ENCODE measurements around the gene PRKCE. TPM values are rescaled to one million over a fixed set of nuclear protein-coding genes. Genes with fewer than 3 reads are reported as not detected.

The PRKCE gene
- total RNA-seq, 4 donors from 2014 or later = 5.9 to 21.2 (median 18.5) TPM

- H3K4me1 ChIP-seq = peaks cover 5 to 65% (median 18%) of the 10 kb centered on the region in 3 donors
- no peak overlapping the region for H3K4me3 ChIP-seq
- peak; percentile 15 for ATAC-seq
- H3K36me3 ChIP-seq = no peaks in the 10 kb centered on the region
- peak overlapping the region; percentile 54 to 70 (median 66) for H3K27ac ChIP-seq
- peak in 2 of 4 experiments; percentile 8 to 30 for TF ChIP-seq CTCF (IDR thresholded peaks at IDR 0.05)
- no peak for TF ChIP-seq POLR2A (IDR thresholded peaks at IDR 0.05)
- no peaks in the 10 kb centered on the region for H3K9me3 ChIP-seq
- H3K27me3 ChIP-seq = no peaks in the 10 kb centered on the region
- WGBS, 2 donors (ENCODE audit: low coverage in 1 of 2) = 43 to 67% methylated on average over 1 of the region's 1 CpG
These were observed 37.1 kb upstream of the PRKCE start for GRCh38 chr2:45614330-45614729.

GRCh38 chr2:45614871-45615415 lies 36.5 kb upstream of the PRKCE start:
- no peaks in the 10 kb centered on the region for H3K9me3 ChIP-seq
- peak overlapping the region; percentile 54 to 70 (median 66) for H3K27ac ChIP-seq
- no peak for TF ChIP-seq POLR2AphosphoS5 (IDR thresholded peaks at IDR 0.05)
- TF ChIP-seq EP300 (IDR thresholded peaks at IDR 0.05) = no peak
- no peaks in the 10 kb centered on the region for H3K36me3 ChIP-seq
- H3K4me1 ChIP-seq = peaks cover 5 to 58% (median 15%) of the 10 kb centered on the region in 3 donors
- no peak for ATAC-seq
- H3K27me3 ChIP-seq = no peaks in the 10 kb centered on the region
- 60 to 73% methylated on average over 3 of the region's 3 CpGs for WGBS, 2 donors (ENCODE audit: low coverage in 1 of 2)
- no peak overlapping the region for H3K4me3 ChIP-seq

GRCh38 chr2:45616658-45617411 lies 34.6 kb upstream of the PRKCE start:
- no peak for ATAC-seq
- H3K4me1 ChIP-seq = peaks cover 3 to 47% (median 9%) of the 10 kb centered on the region in 3 donors
- WGBS, 2 donors (ENCODE audit: low coverage in 1 of 2) = 15 to 51% methylated on average over 2 to 4 of the region's 4 CpGs

GRCh38 chr2:45617496-45617895 lies 34.0 kb upstream of the PRKCE start:
- no peaks in the 10 kb centered on the region for H3K27me3 ChIP-seq
- no peak for ATAC-seq
- no peaks in the 10 kb centered on the region for H3K36me3 ChIP-seq
- no peak overlapping the region for H3K4me3 ChIP-seq
- no peak overlapping the region for H3K27ac ChIP-seq
- H3K4me1 ChIP-seq = peaks cover 0 to 40% (median 5%) of the 10 kb centered on the region in 3 donors
- no peak for TF ChIP-seq POLR2AphosphoS5 (IDR thresholded peaks at IDR 0.05)
- no peak for TF ChIP-seq EP300 (IDR thresholded peaks at IDR 0.05)
- WGBS, 2 donors (ENCODE audit: low coverage in 1 of 2) = 7 to 15% methylated on average over 2 of the region's 2 CpGs
- H3K9me3 ChIP-seq = no peaks in the 10 kb centered on the region

More at GRCh38 chr2:45616658-45617411, 34.6 kb upstream of the PRKCE start:
- H3K9me3 ChIP-seq = no peaks in the 10 kb centered on the region
- H3K27ac ChIP-seq = no peak overlapping the region
- H3K4me3 ChIP-seq = no peak overlapping the region
- H3K27me3 ChIP-seq = no peaks in the 10 kb centered on the region
- no peak for TF ChIP-seq POLR2A (IDR thresholded peaks at IDR 0.05)
- no peak for TF ChIP-seq EP300 (IDR thresholded peaks at IDR 0.05)
- no peak for TF ChIP-seq CTCF (IDR thresholded peaks at IDR 0.05)
- H3K36me3 ChIP-seq = no peaks in the 10 kb centered on the region

- Histone ChIP-seq H3K4me3 (no peak overlapping the region), H3K27ac (no peak overlapping the region), H3K27me3 (no peaks in the 10 kb centered on the region), H3K36me3 (no peaks in the 10 kb centered on the region), H3K4me1 (peaks cover 0 to 20% (median 0%) of the 10 kb centered on the region in 3 donors), H3K9me3 (no peaks in the 10 kb centered on the region)
- no peak for TF ChIP-seq POLR2A (IDR thresholded peaks at IDR 0.05)
- TF ChIP-seq POLR2AphosphoS5 (IDR thresholded peaks at IDR 0.05) = no peak
- no peak for TF ChIP-seq CTCF (IDR thresholded peaks at IDR 0.05)
- no peak for TF ChIP-seq EP300 (IDR thresholded peaks at IDR 0.05)
- ATAC-seq = no peak
- WGBS, 2 donors (ENCODE audit: low coverage in 1 of 2) = 89 to 95% methylated on average over 4 to 5 of the region's 6 CpGs
These were observed 29.0 kb upstream of the PRKCE start for GRCh38 chr2:45622336-45623075.
